Heart left ventricle (tissue), 16 donors: ENCODE data around the gene TMEM165. TPM values are rescaled to one million over a fixed set of nuclear protein-coding genes. Genes with fewer than 3 reads are reported as not detected.
A peak's percentile ranks its signal among the peaks of the same experiment; 100 is the strongest.
"Not testable (repeated sequence)": the region's sequence is repeated elsewhere in the genome, so short reads cannot be mapped to it uniquely, and the experiment has no call there.

Experiments used
- ATAC-seq, 4 donors: fragments of 200-7000 bp; cut with Tn5 transposase; one replicate each; pipeline ENCODE4 v1.9.1; 2020 to 2022; ENCODE audit warnings: moderate library complexity in 4 of 4, mild to moderate bottlenecking in 3 of 4, moderate number of reproducible peaks in 1 of 4
- DNase-seq, 5 donors: peaks; one replicate each; pipeline ENCODE4 v3.0.0-alpha.2; 2020
- H3K27ac ChIP-seq, 12 donors: fragments of 200-600 bp; sonication (generic) in 4 of 12; one replicate each; pipeline versions ENCODE4 v1.5.0 to v1.8.0; 2016 to 2022; ENCODE audit warnings: mild to moderate bottlenecking in 2 of 12
- H3K27me3 ChIP-seq, 9 donors: fragments of 200-600 bp; sonication (generic) in 2 of 9; one replicate each; pipeline versions ENCODE4 v1.5.1 to v1.8.0; 2016 to 2022; ENCODE audit warnings: mild to moderate bottlenecking in 3 of 9
- H3K36me3 ChIP-seq, 9 donors: fragments of 200-600 bp; sonication (generic) in 2 of 9; one replicate each; pipeline versions ENCODE4 v1.5.0 to v1.8.0; 2018 to 2022; ENCODE audit warnings: mild to moderate bottlenecking in 2 of 9
- H3K4me1 ChIP-seq, 12 donors: fragments of 200-600 bp; sonication (generic) in 4 of 12; one replicate each; pipeline versions ENCODE4 v1.5.0 to v1.8.0; 2016 to 2022; ENCODE audit warnings: mild to moderate bottlenecking in 3 of 12
- H3K4me3 ChIP-seq, 12 donors: fragments of 200-600 bp; sonication (generic) in 4 of 12; one replicate each; pipeline versions ENCODE4 v1.5.0 to v1.8.0; 2017 to 2022; ENCODE audit warnings: mild to moderate bottlenecking in 9 of 12, moderate library complexity in 4 of 12
- H3K9me3 ChIP-seq, 12 donors: fragments of 200-600 bp; sonication (generic) in 4 of 12; one replicate each; pipeline versions ENCODE4 v1.5.0 to v1.8.0; 2016 to 2022; ENCODE audit warnings: mild to moderate bottlenecking in 1 of 12
- CTCF ChIP-seq, 12 donors: fragments of 200-600 bp; sonication (generic) in 4 of 12; IDR thresholded peaks; one replicate each; pipeline versions ENCODE4 v1.5.0 to v1.8.0; 2018 to 2022; ENCODE audit warnings: antibody characterized with exemption in 12 of 12, mild to moderate bottlenecking in 5 of 12
- POLR2A ChIP-seq, 2 donors: fragments of 450-650 bp; IDR thresholded peaks; one replicate each; pipeline ENCODE4 v1.6.1; 2017; ENCODE audit warnings: antibody characterized with exemption in 2 of 2, mild to moderate bottlenecking in 2 of 2, moderate library complexity in 2 of 2
- WGBS, 4 donors: extraction: QIAGEN DNeasy Blood & Tissue Kit in 2 of 4; methylation state at CpG; one replicate each; pipeline versions ENCODE4 v1.1.5 to v1.1.7; 2013 to 2018; 5-methylcytosine and 5-hydroxymethylcytosine counted together
- intact Hi-C, 10 donors: fragments of 100-400 bp; cut with DNase I; formaldehyde crosslinking; loops; one replicate each; pipeline versions ENCODE4 v1.11.1 to v1.14.2; 2022
- polyA plus RNA-seq, 2 donors: library from polyadenylated mRNA; stranded (reverse); fragments of 200-250 nt; gene quantifications; one replicate each; pipeline ENCODE4 v1.2.3, GENCODE V29; 2013
- total RNA-seq, 9 donors: library from RNA; depleted of rRNA in 2 of 9; stranded (reverse); fragments of >200 nt in 2 of 9; fragmentation: NEBNext Ultra II Directional in 3 of 9; extraction: Animal tissue kit (Norgen Biotek cat#: 25700) in 3 of 9; gene quantifications; one replicate each; pipeline versions ENCODE4 v1.1.0 to v1.2.4, GENCODE V29; 2016 to 2023
- donor health status: ischemic (EF 13 %, LVEDD 7.1; RV severe dilation, severe dysfunction).
- donor health status: healthy with polysubstance abuse.
- donor health status: DM: no; HTN: yes; CAD: no.
- donor health status: DM: no; HTN: no; CAD: no.
- donor health status: ischemic (EF 25% LVEDD 6.9; RV normal size, moderate dysfunction).
- donor health status: ischemic (EF 25% LVEDD 5.7; RV mildly dilated, moderate dysfunction).
- donor health status: healthy.
- donor health status: DM: yes; HTN: yes; CAD: no.
- donor health status: ischemic (EF 35%, LVEDD 5.7; RV mildly dilated, moderate dysfunction).
- donor health status: nonischemic (EF 11% LVEDD 7.7; RV severe dilation, severe dysfunction).
- donor health status: DM: yes; HTN: yes; CAD: no.
- donor health status: PGD.
- donor health status: ischemic (EF 29% LVEDD 5.4; RV normal size, mild dysfunction).
- donor health status: nonischemic (EF 23%, LVEDD 6.1; RV moderate dilation, normal function).

Gene TMEM165
- total and polyA plus RNA-seq, 11 donors = 28.2 to 78.7 (median 53.9) TPM

- Histone ChIP-seq H3K9me3 (no peaks in the 10 kb centered on the region), H3K4me3 (peak overlapping the region in 3 of 12 donors; percentile 69 to 97 (median 80)), H3K27me3 (no peaks in the 10 kb centered on the region), H3K4me1 (peaks cover 4 to 31% (median 16%) of the 10 kb centered on the region in 12 donors), H3K27ac (peak overlapping the region in 8 of 12 donors; percentile 97 to 100 (median 98)), H3K36me3 (peaks cover 0 to 12% (median 0%) of the 10 kb centered on the region in 9 donors)
- DNase-seq (no peak), ATAC-seq (no peak)
- intact Hi-C loops = loop anchor here (2.0 to 10.0 kb wide), 14 partner anchors 47 to 527 kb away; partner anchors contain the start of genes TMEM165 (in 7 of the 10), CLOCK (in 5 of the 10) and EXOC1 (in 2 of the 10)
- TF ChIP-seq POLR2A (IDR thresholded peaks at IDR 0.05) = no peak
- TF ChIP-seq CTCF (IDR thresholded peaks at IDR 0.05) = no peak
- WGBS, 4 donors = 92 to 96% (median 94%) methylated on average over 3 of the region's 3 CpGs
Measured at GRCh38 chr4:55347610-55348228, 48.0 kb upstream of the TMEM165 start.

- DNase-seq = no peak
- Histone ChIP-seq H3K27ac (no peak overlapping the region), H3K36me3 (peaks cover 0 to 12% (median 0%) of the 10 kb centered on the region in 9 donors), H3K4me3 (no peak overlapping the region), H3K9me3 (no peaks in the 10 kb centered on the region), H3K4me1 (peaks cover 4 to 31% (median 16%) of the 10 kb centered on the region in 12 donors), H3K27me3 (no peaks in the 10 kb centered on the region)
- ATAC-seq = no peak
- intact Hi-C loops = loop anchor here in 9 of 10 donors (5.0 to 10.0 kb wide), 9 partner anchors 46 to 526 kb away; partner anchors contain the start of genes TMEM165 (in 5 of the 9), CLOCK (in 3 of the 9) and EXOC1 (in 2 of the 9)
- WGBS, 4 donors = 75 to 80% (median 76%) methylated on average over 3 of the region's 3 CpGs
- TF ChIP-seq POLR2A (IDR thresholded peaks at IDR 0.05) = no peak
- TF ChIP-seq CTCF (IDR thresholded peaks at IDR 0.05) = no peak
Measured at GRCh38 chr4:55348466-55348865, 47.3 kb upstream of the TMEM165 start.

- DNase-seq, H3K9me3 ChIP-seq, ATAC-seq, H3K27ac ChIP-seq, H3K27me3 ChIP-seq, H3K4me3 ChIP-seq: not testable (repeated sequence)
- 96 to 99% (median 98%) methylated on average over 10 of the region's 10 CpGs for WGBS, 4 donors
- H3K4me1 ChIP-seq = peaks cover 4 to 25% (median 16%) of the 10 kb centered on the region in 12 donors
- intact Hi-C loops = loop anchor here in 1 of 10 donors (10.0 kb wide), 1 partner anchor 384 kb away; no protein-coding TSS in a partner anchor
- H3K36me3 ChIP-seq = peaks cover 0 to 19% (median 0%) of the 10 kb centered on the region in 9 donors
Measured at GRCh38 chr4:55350870-55351269, 44.9 kb upstream of the TMEM165 start.

- H3K27me3 ChIP-seq = no peaks in the 10 kb centered on the region
- H3K4me1 ChIP-seq = peaks cover 4 to 23% (median 12%) of the 10 kb centered on the region in 12 donors
- H3K27ac ChIP-seq = no peak overlapping the region
- peaks cover 0 to 19% (median 0%) of the 10 kb centered on the region in 9 donors for H3K36me3 ChIP-seq
- no peak for DNase-seq
- ATAC-seq = no peak
- no peaks in the 10 kb centered on the region for H3K9me3 ChIP-seq
- no peak for TF ChIP-seq POLR2A (IDR thresholded peaks at IDR 0.05)
- TF ChIP-seq CTCF (IDR thresholded peaks at IDR 0.05) = no peak
- H3K4me3 ChIP-seq = no peak overlapping the region
- intact Hi-C loops = loop anchor here in 1 of 10 donors (10.0 kb wide), 1 partner anchor 383 kb away; no protein-coding TSS in a partner anchor
Measured at GRCh38 chr4:55351824-55352223, 43.9 kb upstream of the TMEM165 start.
